H54 (cell line): Measurements from ENCODE around the gene HIPK2.

Experiments
- DNase-seq: peaks from one replicate; pipeline ENCODE4 v3.0.0; 2011; ENCODE audit warnings: low spot score, mixed read lengths; ENCODE audit not compliant: insufficient read length
- FAIRE-seq: peaks from 3 replicates; lab custom pipeline; 2011; peaks lifted over from hg19 to GRCh38; lab: Jason Lieb, UNC
- POLR2A ChIP-seq: IDR thresholded peaks from 2 replicates; pipeline ENCODE4 v1.6.1; 2011; ENCODE audit warnings: low read depth, mild to moderate bottlenecking, low read length

HIPK2 gene

DNA sequence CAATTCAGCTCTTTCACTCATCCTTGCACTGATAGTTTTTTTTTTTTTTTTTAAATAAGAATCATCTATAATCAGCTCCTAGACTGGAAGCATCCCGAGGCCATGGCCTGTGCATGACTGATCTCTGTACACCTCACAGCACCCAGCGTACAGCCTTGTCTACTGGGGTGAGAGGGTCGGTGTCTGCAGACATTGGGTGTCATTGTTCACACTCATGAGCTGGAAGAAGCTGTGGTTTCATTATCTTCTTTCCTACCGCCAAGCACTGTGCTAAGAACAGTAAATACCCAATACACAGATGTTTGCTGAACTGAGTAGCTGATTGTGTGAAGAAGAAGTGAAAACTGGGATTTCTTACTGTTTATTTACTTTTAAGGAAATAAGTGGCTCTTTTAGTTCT, 130.7 kb downstream of the HIPK2 start:
- FAIRE-seq: no peak
- TF ChIP-seq POLR2A: no peak
- DNase-seq: no peak

DNA sequence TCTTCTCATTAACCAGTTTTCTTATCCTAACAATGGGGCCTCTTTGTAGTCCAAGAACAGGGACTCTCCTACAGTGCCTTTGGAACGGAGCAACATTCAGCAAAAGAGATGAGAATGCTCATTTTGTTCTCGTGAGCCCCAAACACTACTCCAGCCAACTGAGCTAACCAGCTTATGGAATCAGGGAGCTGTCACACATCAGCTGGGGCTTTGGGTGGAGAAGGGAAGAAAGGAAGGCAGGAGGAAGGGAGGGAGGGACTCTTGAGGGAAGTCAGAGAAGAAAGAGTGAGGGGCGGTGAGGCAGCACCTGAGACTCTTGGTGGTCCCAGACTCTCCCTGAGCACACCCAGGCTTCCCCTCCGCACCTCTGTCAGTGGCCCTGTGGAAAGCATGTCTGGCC, 131.2 kb downstream of the HIPK2 start:
- TF ChIP-seq POLR2A: no peak
- DNase-seq (no peak), FAIRE-seq (no peak)

DNA sequence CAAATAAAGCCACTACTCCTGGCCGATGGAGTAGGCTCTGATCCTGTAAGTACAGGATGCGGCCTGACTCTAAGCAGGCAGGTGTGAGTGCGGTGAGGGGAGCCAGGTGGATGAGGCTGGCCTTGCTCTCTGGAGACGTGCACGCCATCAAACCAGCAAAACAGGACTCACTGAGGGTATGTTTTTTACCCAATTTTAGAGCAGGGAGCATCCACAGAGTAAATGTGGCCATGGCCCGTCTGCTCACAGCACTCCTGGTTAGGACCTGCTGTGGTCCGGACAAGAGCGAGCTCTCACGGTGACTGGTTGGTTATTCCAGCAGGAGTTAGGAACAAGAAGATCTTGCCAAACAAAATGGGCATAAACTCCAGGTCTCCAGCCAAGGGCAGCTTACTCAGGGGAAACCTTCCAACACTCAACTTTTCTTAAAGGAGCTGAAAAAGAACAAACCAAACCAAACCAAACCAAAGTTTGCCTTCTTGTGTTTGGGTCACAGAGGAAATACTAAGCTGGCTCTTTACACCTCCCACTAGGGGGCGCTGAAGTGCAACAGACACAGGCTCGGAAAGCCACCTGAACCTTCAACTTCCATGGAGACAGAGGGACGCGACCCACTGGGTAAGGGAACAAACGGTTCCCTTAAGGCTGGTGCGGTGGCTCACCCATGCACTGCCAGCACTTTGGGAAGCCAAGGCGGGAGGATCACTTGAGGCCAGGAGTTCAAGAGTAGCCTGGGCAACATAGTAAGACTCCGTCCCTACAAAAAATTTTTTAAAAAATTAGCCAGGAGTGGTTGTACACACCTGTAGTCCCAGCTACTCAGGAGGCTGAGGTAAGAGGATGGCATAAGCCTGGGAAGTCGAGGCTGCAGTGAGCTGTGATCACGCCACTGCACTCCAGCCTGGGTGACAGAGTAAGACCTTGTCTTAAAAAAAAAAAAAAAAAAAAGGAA, 131.9 kb downstream of the HIPK2 start:
- FAIRE-seq: no peak
- DNase-seq: peak; percentile 63
- TF ChIP-seq POLR2A: no peak

DNA sequence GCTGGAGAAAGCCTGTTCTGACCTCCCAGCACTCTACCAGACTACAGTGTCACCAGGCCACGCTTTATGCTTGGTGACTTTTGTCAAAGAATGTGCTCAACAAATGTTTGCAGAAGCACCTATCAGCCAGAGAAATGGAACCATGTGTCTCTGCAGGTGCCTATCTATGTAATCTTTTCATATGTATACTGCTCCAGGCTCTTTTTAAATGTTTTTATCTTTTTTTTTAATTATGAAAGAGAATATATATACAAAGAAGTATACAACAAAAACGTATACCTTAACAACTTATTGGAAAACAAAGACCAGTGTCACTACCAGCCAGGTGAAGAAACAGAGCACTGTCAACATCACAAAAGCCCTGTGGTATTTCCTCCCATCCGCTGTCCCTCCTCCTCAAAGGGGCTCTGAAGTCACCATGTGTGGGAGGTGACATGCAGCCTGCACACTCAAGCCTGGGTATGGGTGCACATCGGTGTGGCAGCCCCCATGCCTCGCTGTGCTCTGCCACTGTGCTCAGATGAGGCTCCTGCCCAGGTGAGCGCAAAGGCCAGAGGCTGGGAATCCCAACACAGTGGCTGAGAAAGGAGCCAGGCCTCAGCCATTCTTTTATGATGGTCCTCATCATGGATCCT, 133.7 kb downstream of the HIPK2 start:
- no peak for TF ChIP-seq POLR2A
- FAIRE-seq (no peak), DNase-seq (no peak)

DNA sequence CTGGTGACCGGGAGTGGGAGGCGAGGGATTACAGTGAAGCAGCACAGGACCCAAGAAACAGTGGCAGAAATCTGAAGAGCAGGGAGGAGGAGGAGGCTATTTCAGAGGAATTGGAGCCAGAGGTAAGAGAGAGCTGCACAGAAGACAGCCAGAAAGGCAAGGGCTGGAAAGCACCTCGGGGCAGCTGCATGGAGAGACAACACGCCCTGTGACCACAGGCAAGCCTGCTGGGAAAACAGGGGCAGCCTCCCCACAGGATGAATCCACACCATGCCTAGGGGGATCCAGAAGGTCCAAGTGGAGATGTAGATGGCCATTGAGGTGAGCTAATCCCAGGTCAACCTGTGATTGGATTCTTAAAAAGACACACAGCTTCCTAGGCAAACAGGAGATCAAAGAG, 135.5 kb downstream of the HIPK2 start:
- no peak for TF ChIP-seq POLR2A
- no peak for FAIRE-seq
- DNase-seq: no peak

DNA sequence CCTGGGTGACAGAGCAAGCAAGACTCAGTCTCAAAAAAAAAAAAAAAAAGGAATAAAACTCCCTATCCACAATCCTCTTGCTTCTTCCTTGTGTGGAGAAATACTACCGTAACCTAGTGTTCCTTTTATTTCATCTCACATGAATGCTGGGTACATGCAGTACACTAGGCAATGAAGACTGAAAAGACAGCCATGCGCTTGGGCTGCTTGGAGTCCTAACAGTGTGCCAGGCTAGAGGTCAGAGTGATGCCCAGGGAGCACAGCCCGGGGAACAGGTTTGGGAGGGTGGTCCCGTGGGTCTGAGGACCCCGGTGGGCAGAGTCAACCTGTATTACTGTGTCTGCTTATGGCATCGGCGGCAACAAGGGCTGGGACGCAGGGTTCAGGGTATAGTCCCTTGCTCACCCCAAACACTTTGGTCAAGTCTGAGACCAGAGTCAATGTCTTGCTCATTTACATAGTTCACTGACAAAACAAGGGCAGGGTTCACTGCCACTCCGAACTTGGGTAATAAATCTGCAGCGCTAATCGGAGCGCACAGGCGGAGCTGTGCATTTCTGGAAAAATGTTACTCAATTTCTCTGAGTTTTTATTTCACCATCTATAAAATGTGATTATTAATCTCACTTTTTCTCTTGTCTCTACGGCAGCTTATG, 136.3 kb downstream of the HIPK2 start:
- DNase-seq (no peak), FAIRE-seq (no peak)
- TF ChIP-seq POLR2A: no peak

DNA sequence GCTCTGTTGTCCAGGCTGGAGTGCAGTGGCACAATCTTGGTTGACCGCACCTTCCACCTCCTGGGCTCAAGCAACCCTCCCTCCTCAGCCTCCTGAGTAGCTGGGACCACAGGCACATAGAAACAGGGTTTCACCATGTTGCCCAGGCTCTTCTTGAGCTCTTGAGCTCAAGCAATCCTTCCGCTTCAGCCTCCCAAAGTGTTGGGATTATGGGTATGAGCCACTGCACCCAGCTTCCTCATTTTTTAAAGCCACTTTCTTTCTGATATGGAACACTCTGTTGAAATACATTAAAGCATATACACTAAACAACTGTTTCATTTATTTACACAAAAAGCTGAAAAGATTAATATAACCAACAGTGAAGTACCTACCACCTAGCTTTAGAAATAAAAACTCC, 137.1 kb downstream of the HIPK2 start:
- DNase-seq (no peak), FAIRE-seq (no peak)
- TF ChIP-seq POLR2A: no peak

DNA sequence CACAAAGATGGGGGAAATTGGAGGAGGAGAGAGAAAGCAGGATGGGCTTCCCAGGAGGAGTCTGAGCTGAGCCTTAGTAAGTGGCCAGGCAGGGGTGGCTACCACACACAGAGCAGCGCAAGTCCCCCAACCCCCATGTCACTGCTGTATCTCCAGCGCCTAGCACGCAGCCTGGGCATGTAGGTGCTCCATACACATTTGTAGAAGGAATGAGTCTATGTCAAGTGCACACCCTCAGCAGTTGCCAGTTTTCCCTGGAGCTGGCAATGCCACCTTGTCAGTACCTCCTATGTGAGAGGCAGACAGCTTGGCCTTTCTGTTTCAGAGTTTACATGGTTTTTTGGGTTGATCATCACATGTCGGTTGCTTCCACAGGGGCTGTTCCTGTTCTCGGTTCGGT, 138.2 kb downstream of the HIPK2 start:
- no peak for FAIRE-seq
- DNase-seq: no peak
- TF ChIP-seq POLR2A: no peak

DNA sequence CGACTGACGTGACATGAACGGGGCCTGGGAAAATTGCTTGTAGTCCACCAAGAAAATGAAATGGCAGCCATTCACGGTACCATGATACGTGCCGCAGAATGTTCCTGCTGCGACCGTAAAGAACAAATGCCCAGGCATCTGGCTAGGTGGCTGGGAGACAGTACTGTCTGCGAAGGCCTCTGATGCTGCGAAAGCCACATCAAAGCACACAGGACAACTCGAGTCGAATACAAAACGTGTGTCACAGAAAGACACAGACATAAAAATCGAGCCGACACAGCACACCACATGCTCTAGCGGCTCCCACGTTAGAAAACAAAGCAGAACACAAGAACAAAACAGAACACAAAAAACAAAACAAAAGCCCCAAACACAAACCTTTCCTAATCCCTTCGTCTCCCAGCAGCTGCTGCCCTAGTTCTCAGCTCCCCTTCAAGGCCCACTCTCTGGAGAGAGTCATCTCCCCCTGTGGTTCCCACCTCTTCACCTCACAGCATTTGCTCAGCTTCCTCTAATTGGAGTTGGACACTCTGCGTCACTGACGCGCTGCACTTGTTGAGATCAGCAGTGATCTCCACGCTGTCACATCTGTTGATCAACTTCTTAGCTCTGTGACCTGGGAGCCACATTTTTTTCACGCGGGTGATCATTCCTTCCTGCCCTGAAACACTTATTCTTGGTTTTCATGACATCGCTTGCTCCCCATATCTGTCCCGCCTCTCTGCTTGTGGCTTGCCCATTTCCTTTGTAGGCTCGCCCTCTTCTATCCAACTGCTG, 142.1 kb downstream of the HIPK2 start:
- TF ChIP-seq POLR2A: no peak
- DNase-seq: no peak
- no peak for FAIRE-seq

DNA sequence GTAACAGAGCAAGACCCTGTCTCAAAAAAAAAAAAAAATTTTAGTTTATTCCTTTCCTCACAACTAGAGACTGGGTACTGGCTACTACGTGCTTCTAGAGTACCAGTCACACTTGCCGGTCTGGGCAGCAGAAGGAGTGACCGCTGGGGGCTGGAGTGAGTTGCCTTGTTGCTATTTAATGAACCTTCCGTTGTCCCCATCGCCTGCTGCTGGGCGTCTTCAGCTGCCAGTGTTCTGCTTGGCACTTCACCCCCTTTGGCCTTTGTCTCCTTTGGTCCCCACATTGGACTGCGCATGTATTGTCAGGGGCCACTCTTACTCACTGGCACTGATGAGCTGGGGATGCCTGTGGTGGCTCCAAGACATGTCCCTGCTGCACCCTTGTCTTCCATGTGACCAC, 143.7 kb downstream of the HIPK2 start:
- DNase-seq: no peak
- FAIRE-seq: no peak
- TF ChIP-seq POLR2A: no peak

DNA sequence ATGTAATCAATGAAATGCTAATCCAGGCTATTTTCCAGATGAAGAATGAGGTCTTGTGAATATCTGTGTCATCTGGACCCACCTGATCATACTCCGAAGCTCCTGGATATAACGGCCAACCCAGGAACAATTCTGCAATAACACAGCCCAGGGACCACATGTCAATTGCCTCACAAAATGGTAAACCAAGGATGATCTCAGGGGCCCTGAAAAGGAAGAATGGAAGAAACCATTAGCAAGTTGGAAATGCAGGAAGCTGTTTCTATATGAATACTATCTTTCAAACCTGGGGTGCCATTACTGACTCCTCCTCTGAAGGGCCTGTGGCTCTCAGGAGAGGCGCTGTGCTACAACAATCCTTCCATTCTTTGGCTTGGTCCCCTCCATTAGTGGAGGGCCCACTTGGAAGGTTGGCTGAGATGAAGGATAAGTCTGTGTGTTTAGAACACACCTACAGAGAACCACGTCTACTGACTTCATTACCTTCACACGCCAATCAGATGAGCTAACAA, 146.2 kb downstream of the HIPK2 start:
- DNase-seq (no peak), FAIRE-seq (no peak)
- no peak for TF ChIP-seq POLR2A

DNA sequence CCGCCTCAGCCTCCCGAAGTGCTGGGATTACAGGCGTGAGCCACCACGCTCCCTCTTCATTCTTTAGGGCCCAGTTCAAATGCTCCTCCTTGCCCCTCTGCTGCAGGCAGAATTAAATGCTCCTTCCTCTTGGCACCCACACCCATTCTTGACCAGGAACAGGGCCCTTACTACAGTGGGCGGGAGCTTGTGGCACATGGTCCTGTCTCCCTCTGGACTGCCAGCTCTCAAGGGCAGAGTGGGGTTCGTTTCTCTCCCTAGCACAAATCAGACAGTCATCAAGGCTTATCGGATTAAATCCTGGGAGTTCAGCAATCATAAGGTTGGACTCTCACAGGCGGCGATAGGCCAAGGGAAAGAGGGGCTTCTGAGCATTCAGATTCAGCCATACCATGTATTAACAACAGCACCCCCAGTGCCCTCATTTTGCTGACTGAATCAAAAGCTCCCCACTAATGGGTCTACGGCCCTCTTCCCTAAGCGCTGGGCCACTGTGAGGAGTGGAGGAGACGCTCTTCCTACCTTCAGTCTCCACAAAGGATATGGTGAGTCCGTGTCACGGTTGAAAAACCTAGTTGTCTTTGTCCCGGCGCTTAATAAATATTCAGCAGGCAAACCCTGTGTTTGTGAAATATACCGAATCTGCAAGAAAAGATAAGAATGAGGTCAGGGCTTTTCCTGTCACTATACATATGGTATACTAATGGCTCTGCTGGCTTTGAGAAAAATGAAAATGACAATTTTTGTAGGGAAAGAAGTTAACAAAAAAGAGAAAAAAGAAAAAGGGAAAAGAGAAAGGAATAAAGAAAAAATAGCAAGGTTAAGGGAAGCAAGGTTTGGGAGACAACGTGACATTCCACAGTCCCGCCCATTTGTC, 146.9 kb downstream of the HIPK2 start:
- no peak for DNase-seq
- no peak for FAIRE-seq
- TF ChIP-seq POLR2A: no peak
